ENCODE results near the gene BMI1. TPM values are rescaled to one million over a fixed set of nuclear protein-coding genes. Genes with fewer than 3 reads are reported as not detected.
A peak's percentile ranks its signal among the peaks of the same experiment; 100 is the strongest.

BMI1 gene
- total RNA-seq, 4 donors from 2014 or later, result 9.6 to 44.4 (median 21.4) TPM

DNA sequence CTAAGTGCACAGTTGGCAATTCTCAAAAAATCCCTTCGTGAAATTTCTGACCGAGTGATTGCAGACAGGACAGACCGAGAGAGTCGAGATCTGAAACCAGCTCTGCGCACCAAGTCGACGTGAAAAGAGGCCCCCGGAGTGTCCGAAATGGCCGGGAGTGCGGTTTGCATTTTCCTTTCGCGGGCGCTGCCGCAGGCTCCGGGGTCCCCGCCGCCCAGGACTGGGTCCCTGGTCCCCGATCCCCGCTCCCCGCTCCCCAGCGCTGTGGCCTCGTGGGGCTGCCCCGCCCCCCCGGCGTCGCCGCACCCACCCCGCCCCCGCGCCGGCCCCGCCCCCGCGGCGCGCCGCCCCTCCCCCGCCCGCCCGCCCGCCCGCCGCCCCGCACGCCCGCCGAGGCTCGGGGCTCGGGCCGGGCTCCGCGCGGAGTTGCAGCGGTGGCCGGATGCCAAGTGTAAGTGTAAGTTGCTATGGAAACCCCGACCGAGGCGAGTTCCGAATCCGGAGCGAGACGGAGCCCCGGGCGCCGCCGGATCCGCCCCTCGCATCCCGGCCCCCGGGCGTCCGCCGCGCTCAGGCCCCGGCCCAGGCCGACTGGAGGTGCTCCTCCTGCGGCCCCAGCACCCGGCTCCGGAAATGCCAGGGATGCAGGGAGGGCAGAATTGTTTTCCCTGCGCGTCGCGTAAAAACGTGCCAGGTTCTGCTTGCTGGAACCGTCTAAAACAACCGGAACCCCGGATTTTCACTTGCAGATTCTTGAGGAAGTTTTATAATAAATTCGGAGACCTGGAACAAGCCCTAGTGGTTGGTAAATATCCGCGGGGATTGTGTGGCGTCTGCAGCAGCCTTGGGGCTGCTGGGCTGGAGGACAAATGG lies 4.6 kb downstream of the BMI1 start:
- peaks cover 0 to 32% (median 3%) of the 10 kb centered on the region in 3 donors for H3K36me3 ChIP-seq
- peak overlapping the region; percentile 55 to 83 (median 78) for H3K27ac ChIP-seq
- TF ChIP-seq, protein P1, sequence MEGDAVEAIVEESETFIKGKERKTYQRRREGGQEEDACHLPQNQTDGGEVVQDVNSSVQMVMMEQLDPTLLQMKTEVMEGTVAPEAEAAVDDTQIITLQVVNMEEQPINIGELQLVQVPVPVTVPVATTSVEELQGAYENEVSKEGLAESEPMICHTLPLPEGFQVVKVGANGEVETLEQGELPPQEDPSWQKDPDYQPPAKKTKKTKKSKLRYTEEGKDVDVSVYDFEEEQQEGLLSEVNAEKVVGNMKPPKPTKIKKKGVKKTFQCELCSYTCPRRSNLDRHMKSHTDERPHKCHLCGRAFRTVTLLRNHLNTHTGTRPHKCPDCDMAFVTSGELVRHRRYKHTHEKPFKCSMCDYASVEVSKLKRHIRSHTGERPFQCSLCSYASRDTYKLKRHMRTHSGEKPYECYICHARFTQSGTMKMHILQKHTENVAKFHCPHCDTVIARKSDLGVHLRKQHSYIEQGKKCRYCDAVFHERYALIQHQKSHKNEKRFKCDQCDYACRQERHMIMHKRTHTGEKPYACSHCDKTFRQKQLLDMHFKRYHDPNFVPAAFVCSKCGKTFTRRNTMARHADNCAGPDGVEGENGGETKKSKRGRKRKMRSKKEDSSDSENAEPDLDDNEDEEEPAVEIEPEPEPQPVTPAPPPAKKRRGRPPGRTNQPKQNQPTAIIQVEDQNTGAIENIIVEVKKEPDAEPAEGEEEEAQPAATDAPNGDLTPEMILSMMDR (IDR thresholded peaks at IDR 0.05), result peak in 1 of 6 experiments; percentile 10
- TF ChIP-seq POLR2A (IDR thresholded peaks at IDR 0.05), result no peak
- H3K9me3 ChIP-seq, result no peaks in the 10 kb centered on the region
- H3K27me3 ChIP-seq, result peaks cover 0 to 31% (median 3%) of the 10 kb centered on the region in 4 donors
- H3K4me3 ChIP-seq, result peak overlapping the region; percentile 50 to 73 (median 61)
- WGBS, 2 donors, result 0 to 1% methylated on average over 1 to 12 of the region's 92 CpGs
- no peak for DNase-seq
- H3K4me1 ChIP-seq, result peaks cover 4 to 45% (median 16%) of the 10 kb centered on the region in 3 donors
- intact Hi-C loops (cut with DNase I), result loop anchor here (10.0 kb wide), 2 partner anchors 109 to 321 kb away; partner anchors contain the start of gene DNAJC1

DNA sequence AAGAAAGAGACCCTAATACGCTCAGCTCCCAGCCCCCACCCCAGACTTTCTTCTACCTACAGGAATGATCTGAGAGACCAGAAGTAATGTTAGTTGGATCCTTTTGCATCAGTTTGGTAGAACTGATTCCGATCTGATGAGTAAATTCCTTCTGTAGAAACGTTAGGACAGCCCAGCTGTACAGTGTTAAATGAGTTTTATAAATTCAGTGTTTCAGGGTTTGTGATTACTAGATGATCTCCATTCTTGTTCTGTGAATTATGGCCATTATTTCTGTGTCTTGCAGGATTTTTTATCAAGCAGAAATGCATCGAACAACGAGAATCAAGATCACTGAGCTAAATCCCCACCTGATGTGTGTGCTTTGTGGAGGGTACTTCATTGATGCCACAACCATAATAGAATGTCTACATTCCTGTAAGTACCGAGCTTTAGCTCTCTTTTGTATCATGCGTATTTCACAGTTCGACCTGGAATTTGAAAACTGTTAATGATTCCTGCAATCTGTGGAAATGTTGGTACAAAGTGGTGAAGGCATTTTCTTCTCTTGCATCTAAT lies 5.3 kb downstream of the BMI1 start:
- Histone ChIP-seq H3K27ac (peak overlapping the region; percentile 55 to 83 (median 73)), H3K27me3 (peaks cover 0 to 31% (median 3%) of the 10 kb centered on the region in 4 donors), H3K9me3 (no peaks in the 10 kb centered on the region), H3K36me3 (peaks cover 0 to 32% (median 3%) of the 10 kb centered on the region in 3 donors), H3K4me3 (peak overlapping the region; percentile 50 to 73 (median 61)), H3K4me1 (peaks cover 4 to 45% (median 16%) of the 10 kb centered on the region in 3 donors)
- no peak for DNase-seq
- TF ChIP-seq, protein P1 (IDR thresholded peaks at IDR 0.05), result no peak
- TF ChIP-seq POLR2A (IDR thresholded peaks at IDR 0.05), result no peak
- 63 to 71% methylated on average over 7 to 8 of the region's 8 CpGs for WGBS, 2 donors
- intact Hi-C loops (cut with DNase I), result loop anchor here (10.0 kb wide), 2 partner anchors 109 to 321 kb away; partner anchors contain the start of gene DNAJC1

DNA sequence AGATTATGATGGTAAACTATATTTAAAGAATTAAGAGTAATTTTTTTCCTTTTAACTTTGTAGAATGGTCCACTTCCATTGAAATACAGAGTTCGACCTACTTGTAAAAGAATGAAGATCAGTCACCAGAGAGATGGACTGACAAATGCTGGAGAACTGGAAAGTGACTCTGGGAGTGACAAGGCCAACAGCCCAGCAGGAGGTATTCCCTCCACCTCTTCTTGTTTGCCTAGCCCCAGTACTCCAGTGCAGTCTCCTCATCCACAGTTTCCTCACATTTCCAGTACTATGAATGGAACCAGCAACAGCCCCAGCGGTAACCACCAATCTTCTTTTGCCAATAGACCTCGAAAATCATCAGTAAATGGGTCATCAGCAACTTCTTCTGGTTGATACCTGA lies 8.3 kb downstream of the BMI1 start:
- intact Hi-C loops (cut with DNase I), result loop anchor here (10.0 kb wide), 2 partner anchors 106 to 324 kb away; partner anchors contain the start of gene DNAJC1
- peaks cover 0 to 16% (median 1%) of the 10 kb centered on the region in 4 donors for H3K27me3 ChIP-seq
- H3K4me1 ChIP-seq, result peaks cover 6 to 27% (median 9%) of the 10 kb centered on the region in 3 donors
- no peak overlapping the region for H3K4me3 ChIP-seq
- no peaks in the 10 kb centered on the region for H3K9me3 ChIP-seq
- peaks cover 0 to 32% (median 3%) of the 10 kb centered on the region in 3 donors for H3K36me3 ChIP-seq
- DNase-seq, result no peak
- 94 to 95% methylated on average over 3 of the region's 3 CpGs for WGBS, 2 donors
- H3K27ac ChIP-seq, result no peak overlapping the region
- no peak for TF ChIP-seq POLR2A (IDR thresholded peaks at IDR 0.05)
- TF ChIP-seq, protein P1 (IDR thresholded peaks at IDR 0.05), result no peak

DNA sequence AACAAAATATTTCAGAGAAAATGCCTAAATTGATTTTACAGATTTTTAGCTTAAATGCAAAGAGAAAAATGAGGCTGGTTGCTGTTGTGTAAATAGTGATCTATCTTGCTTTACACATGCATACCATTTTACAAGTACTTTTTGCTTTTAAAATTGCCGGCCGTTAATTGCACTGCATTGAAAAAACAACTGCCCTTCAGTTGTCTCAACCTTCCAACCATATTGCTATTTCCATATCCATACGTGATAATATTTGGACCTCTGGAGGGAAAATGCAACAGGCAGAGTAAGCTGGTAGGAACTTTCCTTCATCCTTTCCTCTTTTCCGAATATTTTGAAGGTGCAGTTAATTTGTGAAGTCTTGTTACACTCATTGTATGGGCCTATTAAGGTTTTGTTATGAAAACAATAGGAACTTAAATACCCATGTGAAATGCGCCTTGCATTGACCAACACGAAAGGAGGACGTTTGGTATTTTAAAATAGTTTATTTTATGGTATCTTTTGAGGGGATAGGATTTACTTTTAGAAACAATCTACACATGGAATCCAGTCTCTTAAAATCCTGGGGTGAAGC lies 11.3 kb downstream of the BMI1 start:
- H3K36me3 ChIP-seq, result peaks cover 0 to 28% (median 3%) of the 10 kb centered on the region in 3 donors
- DNase-seq, result no peak
- no peak overlapping the region for H3K27ac ChIP-seq
- peaks cover 26 to 36% (median 27%) of the 10 kb centered on the region in 3 donors for H3K4me1 ChIP-seq
- no peak overlapping the region for H3K4me3 ChIP-seq
- intact Hi-C loops (cut with DNase I), result no loop called here
- TF ChIP-seq POLR2A (IDR thresholded peaks at IDR 0.05), result no peak
- TF ChIP-seq, protein P1 (IDR thresholded peaks at IDR 0.05), result no peak
- peaks cover 18 to 39% (median 29%) of the 10 kb centered on the region in 4 donors for H3K27me3 ChIP-seq
- H3K9me3 ChIP-seq, result no peaks in the 10 kb centered on the region
- WGBS, 2 donors, result 87 to 93% methylated on average over 7 of the region's 7 CpGs

All from esophagus squamous epithelium (tissue), 5 donors.